K562 (cell line): ENCODE measurements around the gene PHC3. TPM values are rescaled to one million over a fixed set of nuclear protein-coding genes. Genes with fewer than 3 reads are reported as not detected.

Experiments used
- ATAC-seq: fragments of 200-7000 bp; cut with Tn5 transposase; 3 replicates; pipeline ENCODE4 v1.9.1; 2020; ENCODE audit warnings: moderate library complexity
- BruUV-seq: library from RNA; stranded (reverse); fragments of 400-500 nt; replicated peaks from 2 replicates; lab custom pipeline; 2021; lab: Mats Ljungman, UMichigan
- CTCF ChIA-PET: fragments of 300-600 bp; formaldehyde crosslinking; extraction: SDS; loops from one replicate; lab custom pipeline; 2021; ENCODE audit warnings: low intra/inter-chr PET ratio; lab: Yijun Ruan, JAX
- POLR2A ChIA-PET: fragments of 300-600, 350-650 bp; sonication (Branson Sonifier 250); formaldehyde crosslinking; extraction: SDS; loops from one replicate; lab custom pipeline; 2021; ENCODE audit warnings: antibody characterized with exemption, inconsistent platforms; lab: Yijun Ruan, JAX
- DNase-seq, 4 experiments: peaks; one replicate each; pipeline versions ENCODE4 v3.0.0 to v3.0.0-alpha.2; 2011 to 2018; ENCODE audit warnings: low spot score in 3 of 4, mixed read lengths in 3 of 4; ENCODE audit errors: extremely low read depth in 1 of 4
- FAIRE-seq: peaks from 2 replicates; lab custom pipeline; 2011; peaks lifted over from hg19 to GRCh38; lab: Jason Lieb, UNC
- H2AFZ ChIP-seq: 2 replicates; pipeline ENCODE4 v1.6.0; 2011; ENCODE audit warnings: low read depth, low read length, control low read depth, inconsistent platforms
- H3K27ac ChIP-seq: fragments of 200-600 bp; 3 replicates; pipeline ENCODE4 v1.8.0; 2011; ENCODE audit warnings: low read depth, mild to moderate bottlenecking, control low read depth, inconsistent platforms, low read length, moderate library complexity, mixed read lengths; ENCODE audit errors: extremely low read depth
- H3K27me3 ChIP-seq, 2 experiments: fragments of 300-600 bp in 1 of 2; 2 replicates in 1 of 2; 3 replicates in 1 of 2; pipeline versions ENCODE4 v1.6.0 to v1.8.0; 2011; ENCODE audit warnings: inconsistent platforms in 2 of 2, low read length in 2 of 2, mild to moderate bottlenecking in 1 of 2, mixed read lengths in 1 of 2, moderate library complexity in 1 of 2; ENCODE audit not compliant: control insufficient read depth in 2 of 2, insufficient read depth in 2 of 2
- H3K36me3 ChIP-seq: fragments of 300-600 bp; 3 replicates; pipeline ENCODE4 v1.8.0; 2011; ENCODE audit warnings: mild to moderate bottlenecking, low read length, inconsistent platforms; ENCODE audit not compliant: control insufficient read depth, insufficient read depth
- H3K4me1 ChIP-seq, 2 experiments: fragments of 200-600 bp in 1 of 2; replicated peaks in 1 of 2; 2 replicates in 1 of 2; 3 replicates in 1 of 2; pipeline versions ENCODE4 v1.5.1 to v1.8.0; 2011; ENCODE audit warnings: inconsistent platforms in 2 of 2, low read length in 2 of 2, mild to moderate bottlenecking in 1 of 2, mixed read lengths in 1 of 2, moderate library complexity in 1 of 2; ENCODE audit not compliant: control insufficient read depth in 2 of 2, insufficient read depth in 2 of 2
- H3K4me2 ChIP-seq: 2 replicates; pipeline ENCODE4 v1.6.1; 2011; ENCODE audit warnings: low read length, control low read depth, inconsistent platforms, mixed read lengths; ENCODE audit not compliant: insufficient read depth
- H3K4me3 ChIP-seq: fragments of 200-600 bp; sonication (generic), shearing (Covaris generic); 2 replicates; pipeline ENCODE4 v1.5.1; 2016; ENCODE audit warnings: control low read depth, inconsistent platforms
- H3K79me2 ChIP-seq: fragments of 200-600 bp; 3 replicates; pipeline ENCODE4 v1.8.0; 2011; ENCODE audit warnings: low read length, inconsistent platforms; ENCODE audit not compliant: control insufficient read depth, insufficient read depth
- H3K9ac ChIP-seq, 2 experiments: 2 replicates each; pipeline versions ENCODE4 v1.6.0 to v1.6.1; 2011; ENCODE audit warnings: low read depth in 2 of 2, low read length in 2 of 2, control low read depth in 1 of 2, inconsistent platforms in 1 of 2, mild to moderate bottlenecking in 1 of 2, mixed read lengths in 1 of 2; ENCODE audit not compliant: insufficient read depth in 1 of 2
- H3K9me1 ChIP-seq: one replicate; pipeline ENCODE4 v1.6.0; 2011; ENCODE audit warnings: inconsistent platforms, mild to moderate bottlenecking, low read length, moderate library complexity; ENCODE audit not compliant: control insufficient read depth, insufficient read depth
- H3K9me3 ChIP-seq: replicated peaks from 2 replicates; pipeline ENCODE4 v1.5.1; 2011; ENCODE audit warnings: low read depth, low read length, inconsistent platforms; ENCODE audit not compliant: control insufficient read depth, insufficient read depth
- H4K20me1 ChIP-seq: replicated peaks from 2 replicates; pipeline ENCODE4 v1.6.1; 2011; ENCODE audit warnings: low read length, inconsistent platforms, mixed read lengths; ENCODE audit not compliant: control insufficient read depth, insufficient read depth
- FOXP1 ChIP-seq: sonication (generic); formaldehyde crosslinking; IDR thresholded peaks from 2 replicates; pipeline ENCODE4 v1.8.0; 2022; ENCODE audit warnings: mild to moderate bottlenecking, missing genetic modification reagents
- HNRNPL ChIP-seq: fragments of 200-400 bp; formaldehyde crosslinking; IDR thresholded peaks from 2 replicates; pipeline ENCODE4 v1.6.1; 2017; ENCODE audit warnings: low read depth, mild to moderate bottlenecking, low read length
- HNRNPLL ChIP-seq: fragments of 200-400 bp; formaldehyde crosslinking; IDR thresholded peaks from 2 replicates; pipeline ENCODE4 v1.6.1; 2017; ENCODE audit warnings: low read length, low read depth, mild to moderate bottlenecking; ENCODE audit not compliant: poor library complexity, severe bottlenecking
- LCOR ChIP-seq: sonication (generic); formaldehyde crosslinking; IDR thresholded peaks from 2 replicates; pipeline ENCODE4 v1.8.0; 2022; ENCODE audit warnings: mild to moderate bottlenecking, missing genetic modification reagents
- MITF ChIP-seq: IDR thresholded peaks from 2 replicates; pipeline ENCODE4 v1.6.1; 2014; ENCODE audit warnings: antibody characterized with exemption
- SRSF3 ChIP-seq: fragments of 200-400 bp; formaldehyde crosslinking; IDR thresholded peaks from 2 replicates; pipeline ENCODE4 v1.6.1; 2016; ENCODE audit warnings: mild to moderate bottlenecking, low read length, moderate library complexity; ENCODE audit not compliant: insufficient read depth
- ZNF347 ChIP-seq: fragments of 450-650 bp; formaldehyde crosslinking; IDR thresholded peaks from 2 replicates; pipeline ENCODE4 v1.4.0; 2020; ENCODE audit warnings: low read depth, mild to moderate bottlenecking, moderate library complexity
- ZNF41 ChIP-seq: fragments of 250-450 bp; sonication (Bioruptor Pico); conservative IDR thresholded peaks from 2 replicates; pipeline ENCODE4 v1.4.0; 2020; ENCODE audit warnings: mild to moderate bottlenecking
- ZNF76 ChIP-seq: fragments of 250-450 bp; sonication (Bioruptor Pico); IDR thresholded peaks from 2 replicates; pipeline ENCODE4 v1.4.0; 2020; ENCODE audit warnings: mild to moderate bottlenecking, moderate library complexity, borderline replicate concordance
- WGBS: fragments of 100-300 bp; shearing (Covaris generic); methylation state at CpG from one replicate; pipeline ENCODE4 v1.1.6; 2016; ENCODE audit warnings: low coverage, mixed read lengths; ENCODE audit not compliant: insufficient coverage; ENCODE audit errors: missing lambda C conversion rate; 5-methylcytosine and 5-hydroxymethylcytosine counted together
- in situ Hi-C: fragments of 300-500 bp; cut with MboI; formaldehyde crosslinking; loops from 4 replicates; pipeline ENCODE4 v1.15.0; 2018; ENCODE audit warnings: inconsistent platforms, mixed read lengths
- intact Hi-C: fragments of 100-400 bp; cut with micrococcal nuclease; formaldehyde crosslinking; loops from 2 replicates; pipeline ENCODE4 v1.14.2; 2022
- polyA plus RNA-seq, 8 experiments: library from polyadenylated mRNA; depleted of rRNA in 4 of 8; stranded (reverse) in 5 of 8; unstranded in 3 of 8; fragments of >200 nt; fragmentation: Nextera tagmentation in 2 of 8; fragmentation: Illumina TruSeq in 1 of 8; extraction: Ambion mirVana in 2 of 8; extraction: Trizol in 1 of 8; gene quantifications; 2 replicates each; pipeline versions ENCODE4 v1.2.1 to v1.2.3, GENCODE V29; 2011 to 2014; ENCODE audit warnings: inconsistent platforms in 1 of 8, missing spikeins in 1 of 8
- total RNA-seq, 7 experiments: library from RNA; depleted of rRNA in 6 of 7; stranded (reverse); fragments of >200 nt in 6 of 7; fragmentation: Illumina TruSeq in 2 of 7; extraction: Trizol in 2 of 7; gene quantifications; 2 replicates each; pipeline versions ENCODE4 v1.2.1 to v1.2.3, GENCODE V29; 2011 to 2021; ENCODE audit warnings: low replicate concordance in 1 of 7

PHC3 gene
- total and polyA plus RNA-seq, 9 of the 15 experiments (the other 6 are each of a cell fraction or from before 2014, with no cell fraction given), result 3.1 to 21.6 (median 10.5) TPM

- no peak for ATAC-seq
- TF ChIP-seq HNRNPL (no peak), ZNF41 (no peak), ZNF347 (no peak), ZNF76 (CRISPR knock-in tag) (no peak), LCOR (no peak), HNRNPLL (no peak), SRSF3 (no peak), MITF (no peak), FOXP1 (no peak)
- TF ChIP-seq, all 486 proteins: peak for 0
- DNase-seq, result no peak
- Histone ChIP-seq H3K9me3 (no peaks in the 10 kb centered on the region), H3K4me3 (no peak overlapping the region), H3K27me3 (no peaks in the 10 kb centered on the region), H2AFZ (no peak overlapping the region), H3K4me1 (peaks cover 4 to 14% of the 10 kb centered on the region in 2 experiments; a peak in 4 of 5 replicates), H3K4me2 (no peak overlapping the region), H3K79me2 (peaks cover 47% of the 10 kb centered on the region), H3K9me1 (no peaks in the 10 kb centered on the region), H3K36me3 (peaks cover 24% of the 10 kb centered on the region; the same call in 1 of the 3 replicates), H3K9ac (no peak overlapping the region), H4K20me1 (no peaks in the 10 kb centered on the region), H3K27ac (no peak overlapping the region)
- POLR2A ChIA-PET, result interaction anchor here (1.0 to 1.2 kb wide), 2 partner anchors 19 to 31 kb away, joined by 3 read pairs; no protein-coding TSS in a partner anchor
- in situ Hi-C loops, result no loop called here
- no TSS peak for BruUV-seq
- WGBS, result 84% methylated on average over 2 of the region's 2 CpGs
- intact Hi-C loops, result no loop called here
- FAIRE-seq, result no peak
- CTCF ChIA-PET, result no interaction called here
Measured at GRCh38 chr3:170151536-170151935, 30.0 kb downstream of the PHC3 start.
